ENCODE data around the gene POLA1.

- no peak for TF ChIP-seq SNAI2 (CRISPR knock-in tag; IDR thresholded peaks at IDR 0.05)
- no peak for TF ChIP-seq ZFP3 (CRISPR knock-in tag; IDR thresholded peaks at IDR 0.05)
- TF ChIP-seq PATZ1 (CRISPR knock-in tag; IDR thresholded peaks at IDR 0.05; ENCODE audit: borderline replicate concordance), result no peak
- TF ChIP-seq RARB (CRISPR knock-in tag; IDR thresholded peaks at IDR 0.05), result no peak
- no peak for TF ChIP-seq ZFP30 (CRISPR knock-in tag; IDR thresholded peaks at IDR 0.05)
- no peak for TF ChIP-seq TOX (CRISPR knock-in tag; IDR thresholded peaks at IDR 0.05; ENCODE audit: borderline replicate concordance)
- TF ChIP-seq POU6F1 (CRISPR knock-in tag; IDR thresholded peaks at IDR 0.05; ENCODE audit: borderline replicate concordance, low read depth), result no peak
- TF ChIP-seq CREB5 (CRISPR knock-in tag; IDR thresholded peaks at IDR 0.05; ENCODE audit: low read depth), result no peak
- TF ChIP-seq ZNF565 (CRISPR knock-in tag; conservative IDR thresholded peaks at IDR 0.05; ENCODE audit: low read depth), result no peak
- TF ChIP-seq PPARA (CRISPR knock-in tag; IDR thresholded peaks at IDR 0.05; ENCODE audit: borderline replicate concordance), result no peak
- TF ChIP-seq OSR1 (CRISPR knock-in tag; IDR thresholded peaks at IDR 0.05), result no peak
- TF ChIP-seq ISL1 (CRISPR knock-in tag; IDR thresholded peaks at IDR 0.05), result no peak
- TF ChIP-seq TSHZ2 (CRISPR knock-in tag; IDR thresholded peaks at IDR 0.05), result no peak
- TF ChIP-seq CSDC2 (CRISPR knock-in tag; IDR thresholded peaks at IDR 0.05), result no peak
These were observed 327.3 kb downstream of the POLA1 start for GRCh38 chrX:25020905-25021449.
